Ovary (tissue), 9 donors: ENCODE measurements around the gene ST6GALNAC3. TPM values are rescaled to one million over a fixed set of nuclear protein-coding genes. Genes with fewer than 3 reads are reported as not detected.

ENCODE experiments used
- DNase-seq, 5 donors: peaks; one replicate each; pipeline ENCODE4 v3.0.0-alpha.2; 2019 to 2020
- H3K27ac ChIP-seq, 2 donors: fragments of 200-600 bp; one replicate each; pipeline versions ENCODE4 v1.5.1 to v1.8.0; 2019 to 2022
- H3K27me3 ChIP-seq: fragments of 200-600 bp; one replicate; pipeline ENCODE4 v1.8.0; 2022
- H3K36me3 ChIP-seq: fragments of 200-600 bp; sonication (generic); one replicate; pipeline ENCODE4 v1.5.1; 2019
- H3K4me1 ChIP-seq: one replicate; pipeline ENCODE4 v1.8.1; 2013; ENCODE audit warnings: mild to moderate bottlenecking, moderate library complexity; ENCODE audit not compliant: insufficient read depth
- H3K4me3 ChIP-seq: fragments of 200-600 bp; sonication (generic); one replicate; pipeline ENCODE4 v1.5.1; 2017
- H3K9me3 ChIP-seq, 2 donors: fragments of 200-600 bp in 1 of 2; sonication (generic) in 1 of 2; one replicate each; pipeline versions ENCODE4 v1.5.1 to v1.8.1; 2013 to 2019; ENCODE audit warnings: mild to moderate bottlenecking in 1 of 2, moderate library complexity in 1 of 2
- EP300 ChIP-seq: sonication (generic); formaldehyde crosslinking; IDR thresholded peaks from one replicate; pipeline ENCODE4 v1.6.1; 2017; ENCODE audit warnings: antibody characterized with exemption
- POLR2A ChIP-seq: fragments of 450-650 bp; IDR thresholded peaks from one replicate; pipeline ENCODE4 v1.6.1; 2017; ENCODE audit warnings: antibody characterized with exemption, mild to moderate bottlenecking, moderate library complexity
- WGBS, 3 donors: extraction: QIAGEN DNeasy Blood & Tissue Kit in 1 of 3; methylation state at CpG; one replicate each; pipeline versions ENCODE4 v1.1.5 to v1.1.7; 2013 to 2017; 5-methylcytosine and 5-hydroxymethylcytosine counted together
- intact Hi-C, 4 donors: fragments of 100-400 bp; cut with DNase I; formaldehyde crosslinking; loops; one replicate each; pipeline versions ENCODE4 v1.11.0 to v1.15.1; 2022 to 2023
- polyA plus RNA-seq, 2 donors: library from polyadenylated mRNA; stranded (reverse); fragments of 200-250 nt in 1 of 2; fragments of 350-450 nt in 1 of 2; fragmentation: Illumina TruSeq in 1 of 2; extraction: RNeasy Lipid Tissue Mini Kit (QIAGEN cat#74804) in 1 of 2; gene quantifications; one replicate each; pipeline ENCODE4 v1.2.3, GENCODE V29; 2013 to 2014
- total RNA-seq, 7 donors: library from RNA; depleted of rRNA in 2 of 7; stranded (reverse); fragments of >200 nt in 2 of 7; fragmentation: NEBNext Ultra II Directional in 3 of 7; extraction: Animal tissue kit (Norgen Biotek cat#: 25700) in 3 of 7; gene quantifications; one replicate each; pipeline versions ENCODE4 v1.1.0 to v1.2.4, GENCODE V29; 2016 to 2023
- TF ChIP-seq, protein P1 (sequence below), 3 donors: fragments of 450-650 bp in 2 of 3; fragments of 200-600 bp in 1 of 3; IDR thresholded peaks; one replicate each; pipeline versions ENCODE4 v1.5.1 to v1.8.0; 2016 to 2022; ENCODE audit warnings: antibody characterized with exemption in 3 of 3, mild to moderate bottlenecking in 1 of 3
- donor health status: DM: no; HTN: no; CAD: no; lungs with moderate emphysema.
- donor health status: DM: no; HTN: no; CAD: no.
- donor health status: Bipolar disorder and iron deficiency.
- donor health status: DM: yes; HTN: yes; CAD: no.
- donor health status: DM: no; HTN: no; CAD: no.
- donor health status: DM: yes; HTN: yes; CAD: no.

ST6GALNAC3 gene
- total and polyA plus RNA-seq, 9 donors = 1.9 to 6.7 (median 4.0) TPM

DNA sequence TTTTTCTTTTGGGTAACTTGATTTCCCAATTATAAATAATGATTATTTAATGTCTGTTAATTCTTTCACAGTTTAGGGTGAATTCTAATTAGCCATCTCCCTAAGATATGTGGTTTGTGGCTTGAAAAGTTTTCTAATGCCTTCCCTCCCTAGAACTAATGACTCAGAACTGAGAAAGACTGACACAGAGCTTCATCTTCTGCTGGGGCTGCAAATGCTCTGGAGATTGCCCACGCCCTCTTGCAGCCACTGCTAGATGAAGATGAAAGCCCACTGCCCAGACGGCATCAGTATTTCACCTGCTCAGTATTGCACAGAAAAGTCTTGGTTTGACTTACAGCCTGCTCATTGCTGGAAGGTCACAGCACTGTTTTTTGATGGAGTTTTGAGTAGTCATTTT lies 101.5 kb downstream of the ST6GALNAC3 start:
- Histone ChIP-seq H3K27me3 (no peaks in the 10 kb centered on the region), H3K27ac (no peak overlapping the region), H3K4me1 (no peaks in the 10 kb centered on the region), H3K4me3 (no peak overlapping the region), H3K9me3 (no peaks in the 10 kb centered on the region), H3K36me3 (no peaks in the 10 kb centered on the region)
- TF ChIP-seq EP300 (no peak), POLR2A (no peak)
- TF ChIP-seq, protein P1, sequence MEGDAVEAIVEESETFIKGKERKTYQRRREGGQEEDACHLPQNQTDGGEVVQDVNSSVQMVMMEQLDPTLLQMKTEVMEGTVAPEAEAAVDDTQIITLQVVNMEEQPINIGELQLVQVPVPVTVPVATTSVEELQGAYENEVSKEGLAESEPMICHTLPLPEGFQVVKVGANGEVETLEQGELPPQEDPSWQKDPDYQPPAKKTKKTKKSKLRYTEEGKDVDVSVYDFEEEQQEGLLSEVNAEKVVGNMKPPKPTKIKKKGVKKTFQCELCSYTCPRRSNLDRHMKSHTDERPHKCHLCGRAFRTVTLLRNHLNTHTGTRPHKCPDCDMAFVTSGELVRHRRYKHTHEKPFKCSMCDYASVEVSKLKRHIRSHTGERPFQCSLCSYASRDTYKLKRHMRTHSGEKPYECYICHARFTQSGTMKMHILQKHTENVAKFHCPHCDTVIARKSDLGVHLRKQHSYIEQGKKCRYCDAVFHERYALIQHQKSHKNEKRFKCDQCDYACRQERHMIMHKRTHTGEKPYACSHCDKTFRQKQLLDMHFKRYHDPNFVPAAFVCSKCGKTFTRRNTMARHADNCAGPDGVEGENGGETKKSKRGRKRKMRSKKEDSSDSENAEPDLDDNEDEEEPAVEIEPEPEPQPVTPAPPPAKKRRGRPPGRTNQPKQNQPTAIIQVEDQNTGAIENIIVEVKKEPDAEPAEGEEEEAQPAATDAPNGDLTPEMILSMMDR (IDR thresholded peaks at IDR 0.05) = no peak
- DNase-seq = no peak
- intact Hi-C loops = no loop called here
- 65 to 77% (median 76%) methylated on average over 2 of the region's 2 CpGs for WGBS, 3 donors

DNA sequence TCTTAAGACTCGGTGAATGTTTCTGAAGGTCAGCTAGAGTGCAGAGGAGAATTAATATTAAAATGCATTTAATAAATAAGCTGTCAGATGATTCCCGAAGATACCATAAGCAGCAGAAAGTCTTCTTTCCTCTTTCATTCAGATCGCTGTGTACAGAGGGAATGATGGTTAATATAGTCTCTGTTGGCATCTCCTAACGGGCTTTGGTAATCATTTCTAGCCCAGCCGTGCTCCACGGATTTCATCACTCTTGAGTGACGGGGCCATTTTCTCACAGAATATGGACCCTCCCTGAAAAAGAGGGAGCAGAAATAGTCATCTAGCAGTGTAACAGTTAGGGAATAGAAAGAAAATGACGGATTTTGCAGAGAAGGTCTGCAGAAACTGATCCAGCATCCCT lies 103.1 kb downstream of the ST6GALNAC3 start:
- intact Hi-C loops = no loop called here
- 90 to 92% (median 91%) methylated on average over 8 of the region's 8 CpGs for WGBS, 3 donors
- no peaks in the 10 kb centered on the region for H3K27me3 ChIP-seq
- H3K4me1 ChIP-seq = no peaks in the 10 kb centered on the region
- no peak overlapping the region for H3K4me3 ChIP-seq
- H3K36me3 ChIP-seq = no peaks in the 10 kb centered on the region
- no peak for TF ChIP-seq EP300
- TF ChIP-seq, protein P1 (IDR thresholded peaks at IDR 0.05) = no peak
- TF ChIP-seq POLR2A = no peak
- no peaks in the 10 kb centered on the region for H3K9me3 ChIP-seq
- H3K27ac ChIP-seq = no peak overlapping the region
- no peak for DNase-seq

DNA sequence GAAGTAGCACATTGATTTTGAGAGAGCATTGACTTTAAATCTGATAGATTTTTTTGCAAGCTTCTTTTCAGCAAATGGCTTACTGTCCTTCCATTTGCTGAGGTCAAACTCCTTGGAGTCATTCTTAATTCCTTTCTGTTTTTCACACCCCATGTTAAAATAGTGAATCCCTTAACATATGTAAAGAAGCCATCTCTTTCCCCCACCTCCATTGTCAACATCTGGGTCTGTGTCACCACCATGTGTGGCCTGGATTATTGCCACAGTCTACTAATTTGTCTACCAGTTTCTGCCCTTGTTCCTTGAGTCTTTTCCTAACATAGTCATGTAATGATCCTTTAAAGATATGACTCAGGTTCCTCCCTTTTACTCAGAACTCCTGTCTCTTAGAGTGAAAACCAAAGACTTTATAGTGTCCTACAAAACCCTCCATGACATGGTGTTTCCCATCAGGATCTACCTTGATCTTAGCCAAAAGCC lies 104.7 kb downstream of the ST6GALNAC3 start:
- H3K9me3 ChIP-seq = no peaks in the 10 kb centered on the region
- TF ChIP-seq, protein P1 (IDR thresholded peaks at IDR 0.05) = no peak
- TF ChIP-seq POLR2A = no peak
- TF ChIP-seq EP300 = no peak
- no peak overlapping the region for H3K4me3 ChIP-seq
- no peaks in the 10 kb centered on the region for H3K4me1 ChIP-seq
- intact Hi-C loops = no loop called here
- DNase-seq = no peak
- H3K27ac ChIP-seq = no peak overlapping the region
- H3K36me3 ChIP-seq = no peaks in the 10 kb centered on the region
- H3K27me3 ChIP-seq = no peaks in the 10 kb centered on the region

DNA sequence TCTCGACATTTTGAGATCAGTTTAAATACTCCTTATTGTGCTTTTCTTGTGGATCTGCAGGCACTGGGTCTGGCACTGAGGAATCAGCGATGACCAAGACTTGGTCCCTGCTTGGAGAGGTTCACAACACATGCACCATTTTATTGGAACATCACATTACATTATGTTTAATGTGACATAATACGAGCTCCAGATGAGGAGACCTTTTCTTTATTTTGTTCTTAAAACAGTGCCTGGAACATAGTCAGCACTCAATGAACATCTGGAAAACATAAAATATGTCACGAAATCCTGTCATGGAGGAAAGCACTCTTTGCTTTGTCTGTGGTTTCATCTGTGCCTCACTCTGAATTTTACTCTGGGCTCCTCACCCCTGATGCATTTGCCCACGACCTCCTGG lies 110.7 kb downstream of the ST6GALNAC3 start:
- Histone ChIP-seq H3K27me3 (no peaks in the 10 kb centered on the region), H3K4me1 (no peaks in the 10 kb centered on the region), H3K9me3 (no peaks in the 10 kb centered on the region), H3K36me3 (no peaks in the 10 kb centered on the region), H3K27ac (no peak overlapping the region), H3K4me3 (no peak overlapping the region)
- intact Hi-C loops = no loop called here
- WGBS, 3 donors = 71 to 89% (median 76%) methylated on average over 5 of the region's 5 CpGs
- DNase-seq = no peak
- TF ChIP-seq POLR2A (no peak), EP300 (no peak)
- TF ChIP-seq, protein P1 (IDR thresholded peaks at IDR 0.05) = no peak
